ENCODE results near the gene FGF3.

The FGF3 gene

DNA sequence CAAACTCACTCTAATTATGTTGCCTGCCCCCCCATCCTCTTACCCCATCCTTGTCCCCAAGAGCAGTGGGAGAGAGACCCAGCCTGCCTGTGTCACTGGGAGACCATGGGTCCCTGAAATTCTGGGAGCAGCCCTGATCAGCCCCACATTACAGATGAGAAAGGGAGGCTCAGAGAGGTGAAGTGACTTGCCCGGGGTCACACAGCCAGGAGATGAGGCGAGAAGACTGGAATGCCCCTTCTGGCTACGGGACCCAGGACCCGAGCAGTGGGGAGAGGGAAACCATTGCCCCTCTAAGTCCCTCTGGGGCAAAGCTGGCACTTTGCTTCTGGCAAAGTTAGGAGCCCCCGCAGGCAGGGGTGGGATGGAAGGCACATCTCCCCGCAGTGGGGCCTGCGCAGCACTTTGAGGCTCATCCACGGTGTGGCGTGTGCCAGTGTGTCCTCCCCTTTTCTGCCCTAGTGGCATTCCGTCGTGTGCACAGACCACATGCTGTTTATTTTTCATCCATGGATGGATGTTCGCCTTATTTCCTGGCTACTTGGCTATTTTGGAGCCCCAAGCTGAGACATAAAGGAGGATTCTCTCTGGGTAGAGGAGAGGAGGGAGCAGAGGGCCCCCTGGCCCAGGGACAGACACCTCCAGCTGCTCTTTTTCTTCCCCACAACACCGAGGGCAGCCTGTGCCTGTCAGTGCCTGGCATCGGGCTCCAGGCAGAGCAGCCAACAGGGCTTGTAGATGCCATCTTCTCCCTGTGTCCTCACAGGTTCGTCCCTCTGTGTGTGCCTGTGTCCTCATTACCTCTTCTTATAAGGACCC is 3.7 kb upstream of the FGF3 start:
- H3K4me1 Mint-ChIP-seq, result no peaks in the 10 kb centered on the region
- no peaks in the 10 kb centered on the region for H3K36me3 Mint-ChIP-seq
- peaks cover 77% of the 10 kb centered on the region for H3K27me3 Mint-ChIP-seq
- no peaks in the 10 kb centered on the region for H3K9me3 Mint-ChIP-seq
- CTCF ChIA-PET, result no interaction called here
- DNase-seq, result no peak
- no peak overlapping the region for H3K27ac Mint-ChIP-seq
- no peak overlapping the region for H3K4me3 Mint-ChIP-seq

- no peak for DNase-seq
- Mint-ChIP-seq H3K4me1 (no peaks in the 10 kb centered on the region), H3K27me3 (peaks cover 89% of the 10 kb centered on the region), H3K4me3 (no peak overlapping the region), H3K36me3 (no peaks in the 10 kb centered on the region), H3K27ac (no peak overlapping the region), H3K9me3 (no peaks in the 10 kb centered on the region)
- CTCF ChIA-PET, result no interaction called here
These were observed 2.4 kb upstream of the FGF3 start for GRCh38 chr11:69821511-69822040.

- CTCF ChIA-PET, result no interaction called here
- H3K27ac Mint-ChIP-seq, result no peak overlapping the region
- H3K9me3 Mint-ChIP-seq, result no peaks in the 10 kb centered on the region
These were observed 1.2 kb upstream of the FGF3 start for GRCh38 chr11:69820441-69820840.

GRCh38 chr11:69819541-69820070 is 390 bp upstream of the FGF3 start:
- H3K9me3 Mint-ChIP-seq, result no peaks in the 10 kb centered on the region
- CTCF ChIA-PET, result no interaction called here
- DNase-seq, result no peak
- H3K27me3 Mint-ChIP-seq, result peaks cover 98% of the 10 kb centered on the region
- no peaks in the 10 kb centered on the region for H3K4me1 Mint-ChIP-seq
- no peak overlapping the region for H3K27ac Mint-ChIP-seq
- H3K4me3 Mint-ChIP-seq, result no peak overlapping the region
- no peaks in the 10 kb centered on the region for H3K36me3 Mint-ChIP-seq

More at GRCh38 chr11:69820441-69820840, 1.2 kb upstream of the FGF3 start:
- Mint-ChIP-seq H3K4me1 (no peaks in the 10 kb centered on the region), H3K4me3 (no peak overlapping the region), H3K36me3 (no peaks in the 10 kb centered on the region), H3K27me3 (peaks cover 92% of the 10 kb centered on the region)
- no peak for DNase-seq

- Mint-ChIP-seq H3K9me3 (no peaks in the 10 kb centered on the region), H3K4me1 (no peaks in the 10 kb centered on the region), H3K27me3 (peaks cover 96% of the 10 kb centered on the region), H3K36me3 (no peaks in the 10 kb centered on the region), H3K27ac (no peak overlapping the region), H3K4me3 (no peak overlapping the region)
- CTCF ChIA-PET, result no interaction called here
- no peak for DNase-seq
These were observed 999 bp downstream of the FGF3 start for GRCh38 chr11:69818231-69818602.

- H3K4me1 Mint-ChIP-seq, result no peaks in the 10 kb centered on the region
- CTCF ChIA-PET, result no interaction called here
- H3K27ac Mint-ChIP-seq, result no peak overlapping the region
- H3K4me3 Mint-ChIP-seq, result no peak overlapping the region
- H3K9me3 Mint-ChIP-seq, result no peaks in the 10 kb centered on the region
- no peak for DNase-seq
- H3K27me3 Mint-ChIP-seq, result peaks cover 94% of the 10 kb centered on the region
- no peaks in the 10 kb centered on the region for H3K36me3 Mint-ChIP-seq
These were observed 1.7 kb downstream of the FGF3 start for GRCh38 chr11:69817265-69818230.

DNA sequence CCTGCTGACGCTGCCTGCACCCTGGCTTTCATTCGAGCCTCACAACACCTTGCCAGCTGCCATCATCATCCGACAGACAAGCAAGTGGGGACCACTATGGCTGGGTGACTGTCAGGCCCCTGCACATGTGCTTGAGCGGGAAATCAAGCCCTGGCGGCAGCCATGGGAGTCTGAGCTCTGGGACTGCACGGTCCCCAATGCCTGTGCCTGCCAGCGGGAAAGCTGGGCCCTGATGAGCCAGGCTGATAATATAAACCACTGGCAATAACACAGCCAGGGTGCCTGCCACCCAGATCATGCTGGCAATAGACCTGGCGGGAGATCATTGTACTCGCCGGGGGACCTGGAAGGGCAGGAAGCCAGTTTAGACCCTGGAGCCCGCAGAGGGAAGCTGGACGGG is 2.5 kb downstream of the FGF3 start:
- Mint-ChIP-seq H3K27me3 (peaks cover 94% of the 10 kb centered on the region), H3K4me3 (no peak overlapping the region), H3K27ac (no peak overlapping the region), H3K36me3 (no peaks in the 10 kb centered on the region), H3K4me1 (no peaks in the 10 kb centered on the region), H3K9me3 (no peaks in the 10 kb centered on the region)
- CTCF ChIA-PET, result no interaction called here
- DNase-seq, result no peak

DNA sequence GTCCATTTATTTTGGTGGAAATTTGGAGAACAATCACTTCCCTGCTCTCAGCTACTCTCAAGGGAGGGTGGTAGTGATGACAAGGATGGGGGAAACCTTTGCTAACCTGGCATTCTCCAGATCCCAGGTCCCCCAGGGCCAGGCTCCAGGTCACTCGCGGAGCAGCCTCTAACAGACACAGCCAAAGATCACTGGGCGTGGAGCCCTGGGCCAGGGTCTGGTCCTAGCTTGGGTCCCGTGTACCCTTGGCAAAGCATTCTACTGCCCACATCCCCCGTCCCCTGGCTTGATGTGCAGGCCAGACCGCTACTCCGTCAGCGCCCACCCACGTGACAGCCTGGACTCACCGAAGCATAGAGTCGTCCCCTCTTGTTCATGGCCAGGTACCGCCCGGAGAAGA is 3.2 kb downstream of the FGF3 start:
- H3K4me3 Mint-ChIP-seq, result no peak overlapping the region
- H3K27ac Mint-ChIP-seq, result no peak overlapping the region
- no peaks in the 10 kb centered on the region for H3K9me3 Mint-ChIP-seq
- no peaks in the 10 kb centered on the region for H3K36me3 Mint-ChIP-seq
- H3K27me3 Mint-ChIP-seq, result peaks cover 89% of the 10 kb centered on the region
- CTCF ChIA-PET, result no interaction called here
- H3K4me1 Mint-ChIP-seq, result no peaks in the 10 kb centered on the region
- DNase-seq, result no peak

GRCh38 chr11:69814902-69815301 is 4.3 kb downstream of the FGF3 start:
- no peak overlapping the region for H3K27ac Mint-ChIP-seq
- H3K4me1 Mint-ChIP-seq, result no peaks in the 10 kb centered on the region
- CTCF ChIA-PET, result no interaction called here
- H3K36me3 Mint-ChIP-seq, result no peaks in the 10 kb centered on the region
- H3K9me3 Mint-ChIP-seq, result no peaks in the 10 kb centered on the region
- H3K4me3 Mint-ChIP-seq, result no peak overlapping the region
- DNase-seq, result no peak
- peaks cover 89% of the 10 kb centered on the region for H3K27me3 Mint-ChIP-seq

GRCh38 chr11:69814411-69814810 is 4.8 kb downstream of the FGF3 start:
- no peaks in the 10 kb centered on the region for H3K4me1 Mint-ChIP-seq
- CTCF ChIA-PET, result no interaction called here

DNA sequence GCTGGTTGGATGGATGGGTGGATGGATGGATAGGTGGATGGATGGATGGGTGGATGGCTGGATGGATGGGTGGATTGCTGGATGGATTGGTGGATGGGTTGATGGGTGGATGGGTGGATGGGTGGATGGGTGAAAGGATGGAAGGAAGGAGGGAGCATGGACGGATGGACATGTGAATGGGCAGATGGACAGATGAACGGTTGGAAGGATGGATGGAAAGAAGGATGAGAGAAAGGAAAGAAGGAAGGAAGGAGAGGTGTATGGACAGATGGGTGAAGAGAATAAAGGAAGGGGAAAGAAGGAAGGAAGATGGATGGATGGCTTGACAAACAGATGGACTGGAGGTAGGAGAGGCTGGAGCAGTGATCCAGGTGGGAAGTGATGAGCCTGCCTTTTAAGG is 5.4 kb downstream of the FGF3 start:
- Mint-ChIP-seq H3K4me1 (no peaks in the 10 kb centered on the region), H3K27me3 (peaks cover 82% of the 10 kb centered on the region), H3K36me3 (no peaks in the 10 kb centered on the region), H3K9me3 (no peaks in the 10 kb centered on the region), H3K27ac (no peak overlapping the region), H3K4me3 (no peak overlapping the region)
- CTCF ChIA-PET, result no interaction called here
- DNase-seq, result no peak

More at GRCh38 chr11:69814411-69814810, 4.8 kb downstream of the FGF3 start:
- Mint-ChIP-seq H3K36me3 (no peaks in the 10 kb centered on the region), H3K9me3 (no peaks in the 10 kb centered on the region), H3K27ac (no peak overlapping the region), H3K4me3 (no peak overlapping the region), H3K27me3 (peaks cover 85% of the 10 kb centered on the region)
- DNase-seq, result no peak

- CTCF ChIA-PET, result interaction anchor here (0.8 kb wide), 1 partner anchor 33 kb away, joined by 3 read pairs; no protein-coding TSS in a partner anchor
- H3K27ac Mint-ChIP-seq, result no peak overlapping the region
- H3K4me3 Mint-ChIP-seq, result no peak overlapping the region
- H3K36me3 Mint-ChIP-seq, result no peaks in the 10 kb centered on the region
- H3K27me3 Mint-ChIP-seq, result peaks cover 82% of the 10 kb centered on the region
- no peak for DNase-seq
- no peaks in the 10 kb centered on the region for H3K9me3 Mint-ChIP-seq
- H3K4me1 Mint-ChIP-seq, result no peaks in the 10 kb centered on the region
These were observed 6.3 kb downstream of the FGF3 start for GRCh38 chr11:69812946-69813345.

DNA sequence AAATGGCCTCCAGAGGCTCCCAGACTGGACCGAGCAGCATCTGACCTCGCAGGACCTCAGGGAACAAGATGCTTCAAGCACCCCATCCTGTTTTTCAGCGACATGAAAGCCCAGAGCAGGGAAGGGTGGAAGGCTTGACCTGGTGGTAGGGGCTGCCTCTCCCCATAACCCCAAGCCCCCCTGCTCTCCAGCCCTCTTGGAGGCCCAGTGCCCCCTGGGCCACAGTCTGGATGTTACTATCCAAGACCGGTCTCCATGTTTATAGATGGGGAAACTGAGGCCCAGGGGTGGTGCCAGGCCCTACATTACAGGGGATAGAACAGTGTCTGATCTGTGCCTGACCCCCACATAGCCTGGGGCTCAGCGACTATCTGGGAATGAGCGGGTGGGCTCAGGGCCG is 7.0 kb downstream of the FGF3 start:
- CTCF ChIA-PET, result no interaction called here
- Mint-ChIP-seq H3K27me3 (peaks cover 82% of the 10 kb centered on the region), H3K4me3 (no peak overlapping the region), H3K9me3 (no peaks in the 10 kb centered on the region), H3K4me1 (no peaks in the 10 kb centered on the region), H3K27ac (no peak overlapping the region), H3K36me3 (no peaks in the 10 kb centered on the region)
- DNase-seq, result no peak

DNA sequence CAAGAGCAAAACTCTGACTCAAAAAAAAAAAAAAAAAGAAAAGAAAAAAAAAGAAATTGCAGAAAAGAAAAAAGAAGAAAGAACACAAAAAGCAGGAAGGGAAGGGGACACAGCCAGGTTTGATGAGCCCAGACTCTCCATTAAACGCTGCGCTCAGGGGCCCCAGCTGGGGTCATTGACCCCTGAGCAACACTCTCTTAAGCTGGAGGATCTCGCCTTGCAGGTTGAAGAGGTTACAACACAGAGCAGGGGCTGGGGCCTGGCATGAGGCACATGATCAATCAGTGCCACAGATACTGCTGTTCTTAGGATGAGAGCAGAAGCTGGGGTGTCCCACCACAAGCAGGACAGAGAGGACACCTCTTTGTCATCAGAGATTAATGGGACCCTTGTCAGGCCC is 7.8 kb downstream of the FGF3 start:
- Mint-ChIP-seq H3K9me3 (no peaks in the 10 kb centered on the region), H3K27me3 (peaks cover 74% of the 10 kb centered on the region), H3K4me3 (no peak overlapping the region), H3K36me3 (no peaks in the 10 kb centered on the region), H3K27ac (no peak overlapping the region), H3K4me1 (no peaks in the 10 kb centered on the region)
- CTCF ChIA-PET, result no interaction called here
- no peak for DNase-seq
